CD4-positive, alpha-beta T cell treated with Interleukin-4 for 1 hour (primary cell): ENCODE data around the gene DDX49.
A peak's percentile ranks its signal among the peaks of the same experiment; 100 is the strongest.
"Not testable (repeated sequence)": the region's sequence is repeated elsewhere in the genome, so short reads cannot be mapped to it uniquely, and the experiment has no call there.

Experiments
- DNase-seq, 2 donors: peaks; one replicate each; pipeline ENCODE4 v3.0.0-alpha.2; 2020 to 2022

The DDX49 gene

GRCh38 chr19:18913466-18913865, 6.0 kb upstream of the DDX49 start:
- no peak for DNase-seq

GRCh38 chr19:18915639-18916038, 3.9 kb upstream of the DDX49 start:
- DNase-seq = peak; percentile 31 to 41

GRCh38 chr19:18917593-18917992, 1.9 kb upstream of the DDX49 start:
- DNase-seq = not testable (repeated sequence)

GRCh38 chr19:18919900-18920214, 342 bp downstream of the DDX49 start:
- DNase-seq = no peak

- DNase-seq = no peak
These were observed 885 bp downstream of the DDX49 start for GRCh38 chr19:18920400-18920799.

GRCh38 chr19:18921593-18921992, 2.1 kb downstream of the DDX49 start:
- DNase-seq = no peak

GRCh38 chr19:18922228-18922985, 2.9 kb downstream of the DDX49 start:
- DNase-seq = no peak

- no peak for DNase-seq
These were observed 5.2 kb downstream of the DDX49 start for GRCh38 chr19:18924684-18925213.

GRCh38 chr19:18928018-18928805, 8.7 kb downstream of the DDX49 start:
- DNase-seq = no peak

GRCh38 chr19:18929311-18929710, 9.8 kb downstream of the DDX49 start:
- DNase-seq = no peak

GRCh38 chr19:18931316-18932162, 12.0 kb downstream of the DDX49 start:
- no peak for DNase-seq

- DNase-seq = peak; percentile 84 to 86
These were observed 12.8 kb downstream of the DDX49 start for GRCh38 chr19:18932216-18932841.

- DNase-seq = no peak
These were observed 13.8 kb downstream of the DDX49 start for GRCh38 chr19:18933297-18933696.

GRCh38 chr19:18939163-18939562, 19.6 kb downstream of the DDX49 start:
- DNase-seq = no peak

- no peak for DNase-seq
These were observed 20.6 kb downstream of the DDX49 start for GRCh38 chr19:18939922-18940768.

- DNase-seq = peak; percentile 69 to 76
These were observed 21.5 kb downstream of the DDX49 start, which contains the start of gene HOMER3 for GRCh38 chr19:18940769-18941627. Gene HOMER3, minus strand, starts transcription at chr19:18941217. Its CDS starts 2,235 bp downstream, at chr19:18938982.

GRCh38 chr19:18941628-18942354, 22.3 kb downstream of the DDX49 start:
- DNase-seq = no peak

GRCh38 chr19:18942692-18943091, 23.2 kb downstream of the DDX49 start:
- DNase-seq = no peak

GRCh38 chr19:18943465-18943864, 23.9 kb downstream of the DDX49 start:
- no peak for DNase-seq

- no peak for DNase-seq
These were observed 25.8 kb downstream of the DDX49 start for GRCh38 chr19:18945297-18945696.
